Testis (tissue), 2 donors: ENCODE measurements around the gene SEC61A1.

Experiments used
- CTCF ChIP-seq, 3 experiments: fragments of 450-650 bp in 2 of 3; fragments of 200-600 bp in 1 of 3; sonication (generic) in 1 of 3; IDR thresholded peaks; one replicate each; pipeline ENCODE4 v1.5.1; 2016 to 2019; ENCODE audit warnings: antibody characterized with exemption in 3 of 3, mild to moderate bottlenecking in 2 of 3, moderate library complexity in 1 of 3
- POLR2A ChIP-seq: fragments of 450-650 bp; IDR thresholded peaks from one replicate; pipeline ENCODE4 v1.6.1; 2017; ENCODE audit warnings: antibody characterized with exemption, mild to moderate bottlenecking, moderate library complexity

- TF ChIP-seq CTCF (IDR thresholded peaks at IDR 0.05) (peak in 2 of 3 experiments; percentile 28 to 35), POLR2A (no peak)
Observed at GRCh38 chr3:128068156-128068620, 16.0 kb downstream of the SEC61A1 start.
